B cell (primary cell): ENCODE measurements around the gene LAMB1. TPM values are rescaled to one million over a fixed set of nuclear protein-coding genes. Genes with fewer than 3 reads are reported as not detected.

ENCODE experiments used
- ATAC-seq: fragments of 200-7000 bp; cut with Tn5 transposase; one replicate; pipeline ENCODE4 v1.10.0; 2021; ENCODE audit warnings: low read depth, mild to moderate bottlenecking, moderate number of reproducible peaks, moderate library complexity
- CTCF ChIA-PET: fragments of 350-600 bp; sonication (Branson Sonifier 250); formaldehyde crosslinking; loops from one replicate; lab custom pipeline; 2021; ENCODE audit warnings: antibody characterized with exemption, inconsistent platforms; lab: Charles Lee
- POLR2A ChIA-PET: fragments of 350-600 bp; sonication (Branson Sonifier 250); formaldehyde crosslinking; loops from one replicate; lab custom pipeline; 2021; ENCODE audit warnings: antibody characterized with exemption; lab: Charles Lee
- DNase-seq: peaks from one replicate; pipeline ENCODE4 v3.0.0; 2013
- H2AFZ ChIP-seq: 2 replicates; pipeline ENCODE4 v1.6.1; 2012; ENCODE audit warnings: mild to moderate bottlenecking, low read depth, low read length; ENCODE audit not compliant: insufficient read depth, poor library complexity, severe bottlenecking
- H3K27ac ChIP-seq, 2 donors: 1 replicate in 1 of 2; 2 replicates in 1 of 2; pipeline ENCODE4 v1.5.1; 2012 to 2013; ENCODE audit warnings: low read length in 2 of 2, mild to moderate bottlenecking in 2 of 2, moderate library complexity in 1 of 2
- H3K27me3 ChIP-seq, 4 experiments: fragments of 200-600 bp in 1 of 4; sonication (generic) in 1 of 4; replicated peaks in 1 of 4; 1 replicate in 2 of 4; 2 replicates in 2 of 4; pipeline versions ENCODE4 v1.6.1 to v1.7.0; 2013 to 2016; ENCODE audit warnings: low read length in 3 of 4, mild to moderate bottlenecking in 2 of 4, mixed read lengths in 1 of 4, moderate library complexity in 1 of 4; ENCODE audit not compliant: insufficient read depth in 4 of 4, control insufficient read depth in 3 of 4; ENCODE audit errors: control extremely low read depth in 1 of 4
- H3K36me3 ChIP-seq, 2 experiments: replicated peaks in 1 of 2; 1 replicate in 1 of 2; 2 replicates in 1 of 2; pipeline versions ENCODE4 v1.6.1 to v1.7.1; 2013; ENCODE audit warnings: low read length in 1 of 2; ENCODE audit not compliant: insufficient read depth in 2 of 2, control insufficient read depth in 1 of 2; ENCODE audit errors: control extremely low read depth in 1 of 2, extremely low read depth in 1 of 2
- H3K4me1 ChIP-seq, 2 donors: fragments of 200-600 bp in 1 of 2; sonication (generic) in 1 of 2; 1 replicate in 1 of 2; 2 replicates in 1 of 2; pipeline versions ENCODE4 v1.5.1 to v1.6.1; 2013 to 2017; ENCODE audit warnings: low read length in 2 of 2; ENCODE audit not compliant: control insufficient read depth in 2 of 2, insufficient read depth in 2 of 2
- H3K4me2 ChIP-seq: replicated peaks from 2 replicates; pipeline ENCODE3; 2012; ENCODE audit warnings: mild to moderate bottlenecking, low read depth, low read length; ENCODE audit not compliant: poor library complexity, severe bottlenecking
- H3K4me3 ChIP-seq, 5 experiments: fragments of 200-600 bp in 1 of 5; sonication (generic) in 1 of 5; 1 replicate in 3 of 5; 2 replicates in 2 of 5; pipeline versions ENCODE4 v1.5.1 to v1.7.0; 2011 to 2016; ENCODE audit warnings: low read length in 4 of 5, mild to moderate bottlenecking in 4 of 5, low read depth in 2 of 5, control low read depth in 1 of 5, moderate library complexity in 1 of 5; ENCODE audit not compliant: insufficient read depth in 1 of 5; ENCODE audit errors: control extremely low read depth in 1 of 5, extremely low read depth in 1 of 5
- H3K79me2 ChIP-seq: fragments of 200-600 bp; sonication (generic); one replicate; pipeline ENCODE4 v1.6.0; 2016; ENCODE audit warnings: low read length; ENCODE audit not compliant: control insufficient read depth, insufficient read depth
- H3K9ac ChIP-seq: fragments of 200-600 bp; sonication (generic); 2 replicates; pipeline ENCODE4 v1.6.1; 2017; ENCODE audit warnings: mild to moderate bottlenecking, low read length, moderate library complexity
- H3K9me3 ChIP-seq, 3 donors: one replicate each; pipeline versions ENCODE4 v1.6.1 to v1.7.1; 2013; ENCODE audit warnings: low read length in 2 of 3; ENCODE audit not compliant: control insufficient read depth in 2 of 3, insufficient read depth in 1 of 3; ENCODE audit errors: control extremely low read depth in 1 of 3
- H4K20me1 ChIP-seq: 2 replicates; pipeline ENCODE4 v1.6.0; 2012; ENCODE audit warnings: mild to moderate bottlenecking, low read length; ENCODE audit not compliant: insufficient read depth, control insufficient read depth, poor library complexity, severe bottlenecking
- H3K27ac Mint-ChIP-seq: one replicate; pipeline ENCODE4 v1.8.0; 2021; ENCODE audit warnings: mixed read lengths
- H3K27me3 Mint-ChIP-seq: one replicate; pipeline ENCODE4 v1.8.0; 2021; ENCODE audit warnings: mixed read lengths
- H3K4me1 Mint-ChIP-seq: one replicate; pipeline ENCODE4 v1.8.0; 2021; ENCODE audit warnings: mixed read lengths
- H3K4me3 Mint-ChIP-seq: one replicate; pipeline ENCODE4 v1.8.0; 2021; ENCODE audit warnings: mixed read lengths
- H3K9me3 Mint-ChIP-seq: one replicate; pipeline ENCODE4 v1.8.0; 2022; ENCODE audit warnings: mixed read lengths; ENCODE audit not compliant: insufficient read depth
- CTCF ChIP-seq: fragments of 200-600 bp; IDR thresholded peaks from one replicate; pipeline ENCODE4 v1.8.0; 2022; ENCODE audit warnings: antibody characterized with exemption, mild to moderate bottlenecking
- EZH2 ChIP-seq: IDR thresholded peaks from 2 replicates; pipeline ENCODE4 v1.6.1; 2012; ENCODE audit warnings: borderline replicate concordance, low read depth, mild to moderate bottlenecking, moderate library complexity, low read length; ENCODE audit not compliant: insufficient read depth, poor library complexity, severe bottlenecking
- WGBS: methylation state at CpG from one replicate; pipeline ENCODE4 v1.1.5; 2013; ENCODE audit warnings: missing lambda C conversion rate; ENCODE audit not compliant: insufficient coverage; 5-methylcytosine and 5-hydroxymethylcytosine counted together
- intact Hi-C: fragments of 100-400 bp; cut with micrococcal nuclease; formaldehyde crosslinking; loops from one replicate; pipeline ENCODE4 v1.10.0; 2022
- polyA plus RNA-seq: library from polyadenylated mRNA; depleted of rRNA; stranded (reverse); fragments of >200 nt; gene quantifications from 2 replicates; pipeline ENCODE4 v1.2.3, GENCODE V29; 2012
- total RNA-seq, 2 donors: library from RNA; stranded (reverse); fragments of 120-200 nt in 1 of 2; gene quantifications; 1 replicate in 1 of 2; 2 replicates in 1 of 2; pipeline versions ENCODE4 v1.2.3 to v1.2.4, GENCODE V29; 2013 to 2022

LAMB1 gene
- total and polyA plus RNA-seq, 2 donors (not counting 1 experiment from before 2014, with no cell fraction given): not detected

GRCh38 chr7:107948645-107949442 lies 54.1 kb downstream of the LAMB1 start:
- POLR2A ChIA-PET: no interaction called here

More at GRCh38 chr7:107948645-107949442, 54.1 kb downstream of the LAMB1 start:
- H3K4me3 ChIP-seq: no peak overlapping the region
- no peaks in the 10 kb centered on the region for H3K36me3 ChIP-seq
- no peak overlapping the region for H3K27ac ChIP-seq
- H2AFZ ChIP-seq: no peak overlapping the region
- no peak overlapping the region for H3K9ac ChIP-seq
- no peaks in the 10 kb centered on the region for H3K9me3 Mint-ChIP-seq
- H3K4me3 Mint-ChIP-seq: no peak overlapping the region
- no peaks in the 10 kb centered on the region for H3K27me3 ChIP-seq
- WGBS: 100% methylated on average over 1 of the region's 7 CpGs
- peaks cover 8% of the 10 kb centered on the region for H3K27me3 Mint-ChIP-seq
- TF ChIP-seq EZH2 (no peak), CTCF (no peak)
- no peaks in the 10 kb centered on the region for H4K20me1 ChIP-seq
- H3K79me2 ChIP-seq: no peaks in the 10 kb centered on the region
- no peaks in the 10 kb centered on the region for H3K4me1 Mint-ChIP-seq
- intact Hi-C loops: no loop called here
- ATAC-seq (no peak), DNase-seq (no peak)
- no peak overlapping the region for H3K4me2 ChIP-seq
- H3K9me3 ChIP-seq: no peaks in the 10 kb centered on the region
- no peaks in the 10 kb centered on the region for H3K4me1 ChIP-seq
- no peak overlapping the region for H3K27ac Mint-ChIP-seq
- CTCF ChIA-PET: no interaction called here
